HepG2 (cell line): ENCODE data around the gene MED25. TPM values are rescaled to one million over a fixed set of nuclear protein-coding genes. Genes with fewer than 3 reads are reported as not detected.

Experiments used
- ATAC-seq: fragments of 200-7000 bp; cut with Tn5 transposase; 3 replicates; pipeline ENCODE4 v1.9.1; 2020; ENCODE audit warnings: mild to moderate bottlenecking, moderate library complexity
- BruUV-seq: library from RNA; stranded (reverse); fragments of 400-500 nt; replicated peaks from 2 replicates; lab custom pipeline; 2021; lab: Mats Ljungman, UMichigan
- CTCF ChIA-PET: fragments of 300-600 bp; formaldehyde crosslinking; extraction: SDS; loops from one replicate; lab custom pipeline; 2021; ENCODE audit warnings: low total read pairs, inconsistent platforms, low intra/inter-chr PET ratio; lab: Yijun Ruan, JAX
- POLR2A ChIA-PET: fragments of 350-600 bp; sonication (Branson Sonifier 250); formaldehyde crosslinking; loops from one replicate; lab custom pipeline; 2020; ENCODE audit warnings: antibody characterized with exemption, inconsistent platforms; lab: Yijun Ruan, JAX
- DNase-seq: peaks from one replicate; pipeline ENCODE4 v3.0.0-alpha.2; 2015; ENCODE audit warnings: low spot score
- FAIRE-seq: peaks from 3 replicates; lab custom pipeline; 2011; peaks lifted over from hg19 to GRCh38; lab: Jason Lieb, UNC
- H2AFZ ChIP-seq: one replicate; pipeline ENCODE4 v1.6.1; 2011; ENCODE audit warnings: low read length, inconsistent platforms
- H3K27ac ChIP-seq: fragments of 300-600 bp; 3 replicates; pipeline ENCODE4 v1.8.0; 2011; ENCODE audit warnings: mixed run types, mild to moderate bottlenecking, mixed read lengths, low read length, inconsistent platforms; ENCODE audit not compliant: insufficient read depth; ENCODE audit errors: extremely low read length
- H3K27me3 ChIP-seq, 2 experiments: fragments of 200-600 bp in 1 of 2; 2 replicates in 1 of 2; 3 replicates in 1 of 2; pipeline versions ENCODE4 v1.6.0 to v1.8.0; 2011; ENCODE audit warnings: low read length in 2 of 2, mild to moderate bottlenecking in 2 of 2, moderate library complexity in 2 of 2, inconsistent platforms in 1 of 2; ENCODE audit not compliant: insufficient read depth in 2 of 2, control insufficient read depth in 1 of 2
- H3K36me3 ChIP-seq, 2 experiments: fragments of 200-600 bp in 1 of 2; replicated peaks in 1 of 2; 2 replicates in 1 of 2; 3 replicates in 1 of 2; pipeline versions ENCODE4 v1.5.1 to v1.8.0; 2011; ENCODE audit warnings: low read length in 2 of 2, inconsistent platforms in 1 of 2; ENCODE audit not compliant: insufficient read depth in 2 of 2, control insufficient read depth in 1 of 2
- H3K4me1 ChIP-seq: 2 replicates; pipeline ENCODE4 v1.5.1; 2012; ENCODE audit warnings: low read length, inconsistent platforms; ENCODE audit not compliant: insufficient read depth
- H3K4me2 ChIP-seq: 2 replicates; pipeline ENCODE4 v1.6.0; 2011; ENCODE audit warnings: low read depth, low read length, inconsistent platforms
- H3K4me3 ChIP-seq, 3 experiments: fragments of 200-600 bp in 1 of 3; sonication (generic), shearing (Covaris generic) in 1 of 3; replicated peaks in 1 of 3; 2 replicates each; pipeline ENCODE4 v1.5.1; 2011 to 2016; ENCODE audit warnings: low read length in 3 of 3, inconsistent platforms in 2 of 3, low read depth in 2 of 3, mild to moderate bottlenecking in 2 of 3, control low read depth in 1 of 3, mixed read lengths in 1 of 3; ENCODE audit not compliant: insufficient read depth in 1 of 3
- H3K79me2 ChIP-seq: one replicate; pipeline ENCODE4 v1.6.1; 2011; ENCODE audit warnings: low read length, inconsistent platforms; ENCODE audit not compliant: insufficient read depth
- H3K9ac ChIP-seq: 2 replicates; pipeline ENCODE4 v1.6.0; 2011; ENCODE audit warnings: mild to moderate bottlenecking, low read depth, low read length, inconsistent platforms; ENCODE audit not compliant: insufficient read depth
- H3K9me3 ChIP-seq: 2 replicates; pipeline ENCODE4 v1.5.1; 2012; ENCODE audit warnings: mild to moderate bottlenecking, low read length
- H4K20me1 ChIP-seq: 2 replicates; pipeline ENCODE4 v1.6.0; 2011; ENCODE audit warnings: inconsistent platforms, mild to moderate bottlenecking, low read length, moderate library complexity; ENCODE audit not compliant: insufficient read depth
- ATF5 ChIP-seq: sonication (generic); formaldehyde crosslinking; IDR thresholded peaks from 2 replicates; pipeline ENCODE4 v1.4.0; 2020; ENCODE audit warnings: mild to moderate bottlenecking, low read depth, missing genetic modification reagents
- CREB1 ChIP-seq, 2 experiments: fragments of 450-650 bp in 1 of 2; IDR thresholded peaks; 2 replicates each; pipeline ENCODE4 v1.6.1; 2016 to 2017; ENCODE audit warnings: control low read depth in 1 of 2, mild to moderate bottlenecking in 1 of 2, missing compliant biosample characterization in 1 of 2, missing genetic modification characterization in 1 of 2
- GFI1 ChIP-seq: sonication (generic); formaldehyde crosslinking; IDR thresholded peaks from 2 replicates; pipeline ENCODE4 v1.5.0; 2020; ENCODE audit warnings: missing genetic modification reagents, mild to moderate bottlenecking, borderline replicate concordance
- HNF1A ChIP-seq, 2 experiments: sonication (generic) in 1 of 2; formaldehyde crosslinking in 1 of 2; IDR thresholded peaks; 2 replicates each; pipeline versions ENCODE4 v1.4.0 to v1.6.1; 2016 to 2020; ENCODE audit warnings: borderline replicate concordance in 1 of 2, low read depth in 1 of 2, mild to moderate bottlenecking in 1 of 2, missing genetic modification reagents in 1 of 2
- HNF4G ChIP-seq, 2 experiments: sonication (generic) in 1 of 2; formaldehyde crosslinking in 1 of 2; IDR thresholded peaks; 2 replicates each; pipeline versions ENCODE4 v1.4.0 to v1.6.1; 2011 to 2020; ENCODE audit warnings: borderline replicate concordance in 2 of 2, low read depth in 2 of 2, mild to moderate bottlenecking in 2 of 2, low read length in 1 of 2, missing genetic modification reagents in 1 of 2, moderate library complexity in 1 of 2
- MLLT10 ChIP-seq: sonication (generic); formaldehyde crosslinking; IDR thresholded peaks from 2 replicates; pipeline ENCODE4 v1.4.0; 2020; ENCODE audit warnings: missing genetic modification reagents
- SIX4 ChIP-seq: sonication (generic); formaldehyde crosslinking; IDR thresholded peaks from 2 replicates; pipeline ENCODE4 v1.4.0; 2020; ENCODE audit warnings: missing genetic modification reagents
- SMAD9 ChIP-seq: sonication (generic); formaldehyde crosslinking; IDR thresholded peaks from 2 replicates; pipeline ENCODE4 v1.5.1; 2020; ENCODE audit warnings: mild to moderate bottlenecking, missing genetic modification reagents
- ZFP37 ChIP-seq: sonication (generic); formaldehyde crosslinking; IDR thresholded peaks from 2 replicates; pipeline ENCODE4 v1.4.0; 2020; ENCODE audit warnings: missing genetic modification reagents, borderline replicate concordance
- ZNF572 ChIP-seq: sonication (generic); formaldehyde crosslinking; IDR thresholded peaks from 2 replicates; pipeline ENCODE4 v1.5.1; 2020; ENCODE audit warnings: mild to moderate bottlenecking, missing genetic modification reagents
- WGBS: methylation state at CpG from one replicate; pipeline ENCODE4 v1.1.6; 2017; ENCODE audit warnings: low lambda C conversion rate; 5-methylcytosine and 5-hydroxymethylcytosine counted together
- in situ Hi-C: cut with HindIII; loops from 2 replicates; pipeline ENCODE4 v1.10.0; 2017; ENCODE audit warnings: low pct_unique_long_range_greater_than_20kb; ENCODE audit not compliant: extremely low pct_ligation_motif_present
- intact Hi-C: fragments of 100-400 bp; cut with micrococcal nuclease; formaldehyde crosslinking; loops from one replicate; pipeline ENCODE4 v1.10.0; 2022; ENCODE audit not compliant: unreplicated experiment
- polyA plus RNA-seq, 8 experiments: library from polyadenylated mRNA; depleted of rRNA in 3 of 8; stranded (reverse) in 7 of 8; unstranded in 1 of 8; fragments of >200 nt; fragmentation: Illumina TruSeq in 4 of 8; extraction: Trizol in 4 of 8; gene quantifications; 2 replicates each; pipeline versions ENCODE4 v1.2.1 to v1.2.3, GENCODE V29; 2011 to 2016; ENCODE audit warnings: low read depth in 4 of 8, missing spikeins in 1 of 8, mixed read lengths in 1 of 8; ENCODE audit not compliant: insufficient read depth in 1 of 8
- total RNA-seq, 5 experiments: library from RNA; depleted of rRNA; stranded (reverse); fragments of >200 nt; fragmentation: Illumina TruSeq; extraction: Trizol; gene quantifications; 2 replicates each; pipeline ENCODE4 v1.2.3, GENCODE V29; 2016; ENCODE audit warnings: low read depth in 1 of 5
- TF ChIP-seq, protein P1 (sequence below): sonication (generic); formaldehyde crosslinking; IDR thresholded peaks from 2 replicates; pipeline ENCODE4 v1.5.0; 2020; ENCODE audit warnings: mild to moderate bottlenecking, missing genetic modification reagents
- TF ChIP-seq, protein P2 (sequence below): IDR thresholded peaks from 2 replicates; pipeline ENCODE4 v1.6.1; 2016; ENCODE audit warnings: missing genetic modification reagents, missing compliant biosample characterization

Gene MED25
- total and polyA plus RNA-seq, 2 of the 13 experiments (the other 11 are each of a cell fraction or from before 2014, with no cell fraction given) = 11.1 to 15.1 TPM

- WGBS = 94% methylated on average over 3 of the region's 3 CpGs
Observed at GRCh38 chr19:49848938-49849337, 30.8 kb downstream of the MED25 start.

More at GRCh38 chr19:49848938-49849337, 30.8 kb downstream of the MED25 start:
- H3K4me3 ChIP-seq = no peak overlapping the region
- H3K4me1 ChIP-seq = peaks cover 39% of the 10 kb centered on the region
- H2AFZ ChIP-seq = no peak overlapping the region
- DNase-seq (no peak), FAIRE-seq (no peak), ATAC-seq (no peak)
- in situ Hi-C loops (no loop called here), intact Hi-C loops (no loop called here)
- H4K20me1 ChIP-seq = peaks cover 21% of the 10 kb centered on the region
- CTCF ChIA-PET = no interaction called here
- 0 out of 5 replicates have a peak, but pooled peaks cover 0 to 2% of the 10 kb centered on the region in 2 experiments for H3K36me3 ChIP-seq
- no peaks in the 10 kb centered on the region; a peak in 1 of 5 replicates for H3K27me3 ChIP-seq
- H3K27ac ChIP-seq = no peak overlapping the region
- H3K9me3 ChIP-seq = no peaks in the 10 kb centered on the region
- no peak overlapping the region for H3K4me2 ChIP-seq
- TF ChIP-seq ATF5 = no peak
- TF ChIP-seq MLLT10 (CRISPR knock-in tag) = no peak
- TF ChIP-seq CREB1 (IDR thresholded peaks at IDR 0.05) = no peak
- no peak for TF ChIP-seq CREB1 (CRISPR knock-in tag; IDR thresholded peaks at IDR 0.05)
- TF ChIP-seq, protein P1, sequence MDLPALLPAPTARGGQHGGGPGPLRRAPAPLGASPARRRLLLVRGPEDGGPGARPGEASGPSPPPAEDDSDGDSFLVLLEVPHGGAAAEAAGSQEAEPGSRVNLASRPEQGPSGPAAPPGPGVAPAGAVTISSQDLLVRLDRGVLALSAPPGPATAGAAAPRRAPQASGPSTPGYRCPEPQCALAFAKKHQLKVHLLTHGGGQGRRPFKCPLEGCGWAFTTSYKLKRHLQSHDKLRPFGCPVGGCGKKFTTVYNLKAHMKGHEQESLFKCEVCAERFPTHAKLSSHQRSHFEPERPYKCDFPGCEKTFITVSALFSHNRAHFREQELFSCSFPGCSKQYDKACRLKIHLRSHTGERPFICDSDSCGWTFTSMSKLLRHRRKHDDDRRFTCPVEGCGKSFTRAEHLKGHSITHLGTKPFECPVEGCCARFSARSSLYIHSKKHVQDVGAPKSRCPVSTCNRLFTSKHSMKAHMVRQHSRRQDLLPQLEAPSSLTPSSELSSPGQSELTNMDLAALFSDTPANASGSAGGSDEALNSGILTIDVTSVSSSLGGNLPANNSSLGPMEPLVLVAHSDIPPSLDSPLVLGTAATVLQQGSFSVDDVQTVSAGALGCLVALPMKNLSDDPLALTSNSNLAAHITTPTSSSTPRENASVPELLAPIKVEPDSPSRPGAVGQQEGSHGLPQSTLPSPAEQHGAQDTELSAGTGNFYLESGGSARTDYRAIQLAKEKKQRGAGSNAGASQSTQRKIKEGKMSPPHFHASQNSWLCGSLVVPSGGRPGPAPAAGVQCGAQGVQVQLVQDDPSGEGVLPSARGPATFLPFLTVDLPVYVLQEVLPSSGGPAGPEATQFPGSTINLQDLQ (CRISPR knock-in tag) = no peak
- TF ChIP-seq, protein P2, sequence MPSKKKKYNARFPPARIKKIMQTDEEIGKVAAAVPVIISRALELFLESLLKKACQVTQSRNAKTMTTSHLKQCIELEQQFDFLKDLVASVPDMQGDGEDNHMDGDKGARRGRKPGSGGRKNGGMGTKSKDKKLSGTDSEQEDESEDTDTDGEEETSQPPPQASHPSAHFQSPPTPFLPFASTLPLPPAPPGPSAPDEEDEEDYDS (CRISPR knock-in tag) = no peak
- TF ChIP-seq SMAD9 = no peak
- no peak for TF ChIP-seq GFI1 (CRISPR knock-in tag)
- no peak for TF ChIP-seq ZNF572 (CRISPR knock-in tag)
- TF ChIP-seq HNF1A (IDR thresholded peaks at IDR 0.05; ENCODE audit: low read depth) = no peak
- TF ChIP-seq HNF1A (CRISPR knock-in tag; IDR thresholded peaks at IDR 0.05; ENCODE audit: borderline replicate concordance) = no peak
- no peak for TF ChIP-seq SIX4 (CRISPR knock-in tag)
- TF ChIP-seq ZFP37 = no peak
- TF ChIP-seq HNF4G (IDR thresholded peaks at IDR 0.05; ENCODE audit: borderline replicate concordance, low read depth, low read length) = no peak
- no peak for TF ChIP-seq HNF4G (CRISPR knock-in tag; IDR thresholded peaks at IDR 0.05; ENCODE audit: borderline replicate concordance, low read depth)
- no peak overlapping the region for H3K9ac ChIP-seq
- POLR2A ChIA-PET = interaction anchor here (1.4 kb wide), 1 partner anchor 20 kb away, joined by 5 read pairs; no protein-coding TSS in a partner anchor
- BruUV-seq = no TSS peak
- H3K79me2 ChIP-seq = peaks cover 20% of the 10 kb centered on the region
